HG03175 (cell line): Measurements from ENCODE around the gene NANOS2.
"Not testable (repeated sequence)": the region's sequence is repeated elsewhere in the genome, so short reads cannot be mapped to it uniquely, and the experiment has no call there.

ENCODE experiments used
- ATAC-seq: cut with Tn5 transposase; IDR thresholded peaks from one replicate; pipeline ENCODE4 v1.9.1; 2021; ENCODE audit warnings: mild to moderate bottlenecking, moderate library complexity; ENCODE audit not compliant: unreplicated experiment

Gene NANOS2

DNA sequence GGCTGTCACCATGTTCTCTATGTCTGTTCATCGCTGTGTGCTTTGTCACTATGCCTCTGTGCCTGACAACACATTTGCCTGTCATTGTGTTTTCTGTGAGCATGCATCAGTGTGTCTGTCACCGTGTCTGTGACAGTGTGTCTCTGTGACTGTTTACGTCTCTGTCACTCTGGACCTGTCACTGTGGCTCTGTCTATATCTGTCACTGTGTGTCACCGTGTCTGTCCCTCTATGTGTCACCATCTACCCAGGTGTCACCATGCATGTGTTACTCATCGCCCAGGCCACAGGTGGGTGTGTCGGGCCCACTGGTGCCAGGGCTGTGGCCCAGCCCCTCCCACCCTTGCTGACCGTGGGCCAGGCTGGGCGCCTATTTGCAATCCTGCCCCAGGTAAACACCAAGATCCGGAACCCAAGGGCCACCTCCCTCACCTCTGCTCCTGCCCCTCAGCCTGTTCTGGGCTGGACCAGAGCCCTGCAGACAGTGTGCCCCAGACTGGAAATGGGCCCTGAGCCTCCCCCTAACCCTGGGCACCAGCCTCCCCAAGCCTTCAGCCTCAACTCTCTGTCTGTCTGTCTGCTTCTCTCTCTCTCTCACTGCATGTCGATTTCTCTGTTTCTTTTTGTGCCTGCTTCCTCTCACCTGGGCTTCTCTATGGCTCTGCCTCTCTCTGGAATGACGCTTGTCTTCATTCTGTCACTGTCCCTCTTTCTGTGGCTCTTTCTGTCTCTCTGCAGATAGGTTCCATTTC is 36.4 kb downstream of the NANOS2 start:
- no peak for ATAC-seq

DNA sequence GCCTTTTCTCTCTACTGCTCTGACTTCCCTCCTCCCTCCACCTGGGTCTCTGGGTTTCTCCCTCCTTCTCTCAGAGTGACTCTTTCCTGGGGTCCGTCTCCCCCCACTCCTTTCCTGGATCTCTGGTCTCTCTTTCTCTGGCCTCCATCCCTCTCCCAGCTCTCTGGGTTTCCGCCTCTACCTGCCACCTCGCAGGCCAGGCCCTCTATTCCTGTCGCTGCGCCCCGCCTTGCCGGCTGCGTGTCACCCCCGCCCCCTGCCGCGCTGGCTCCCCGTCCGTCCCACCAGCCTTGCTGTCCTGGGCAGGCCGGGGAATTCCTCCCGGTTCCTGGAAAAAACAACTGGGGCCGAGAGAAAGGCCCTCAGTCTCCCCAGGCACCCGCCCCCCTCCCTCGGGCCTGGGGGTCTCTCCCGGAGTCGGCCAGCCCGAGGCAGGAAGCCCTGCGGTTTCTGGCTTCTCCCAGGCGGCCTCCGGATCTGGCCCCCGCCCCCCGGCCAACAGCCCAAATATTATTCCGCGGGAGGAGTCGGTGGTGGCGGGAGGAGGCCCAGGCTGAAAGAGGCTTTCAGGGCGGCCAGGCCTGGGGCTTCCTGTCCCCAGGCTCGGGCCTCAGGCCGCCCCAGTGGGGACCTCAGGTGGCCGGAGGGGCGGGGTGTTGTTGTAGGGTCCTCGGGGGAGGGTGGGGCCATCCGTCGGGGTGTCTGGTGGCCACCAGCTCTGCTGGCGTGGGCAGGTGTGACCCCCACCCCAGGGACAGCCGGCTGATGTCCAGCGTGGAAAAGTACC is 38.0 kb downstream of the NANOS2 start:
- no peak for ATAC-seq

DNA sequence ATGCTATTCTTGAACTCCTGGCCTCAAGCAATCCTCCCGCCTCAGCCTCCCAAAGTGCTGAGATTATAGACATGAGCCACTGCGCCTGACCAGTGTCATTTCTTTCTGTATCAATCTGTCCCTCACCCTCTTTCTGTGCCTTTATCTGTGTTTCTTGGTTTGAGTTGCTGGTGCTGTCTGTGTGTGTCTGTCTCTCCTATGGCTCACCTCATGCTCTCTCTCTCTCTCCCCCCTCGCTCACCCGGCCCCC is 38.5 kb downstream of the NANOS2 start:
- ATAC-seq, result no peak

DNA sequence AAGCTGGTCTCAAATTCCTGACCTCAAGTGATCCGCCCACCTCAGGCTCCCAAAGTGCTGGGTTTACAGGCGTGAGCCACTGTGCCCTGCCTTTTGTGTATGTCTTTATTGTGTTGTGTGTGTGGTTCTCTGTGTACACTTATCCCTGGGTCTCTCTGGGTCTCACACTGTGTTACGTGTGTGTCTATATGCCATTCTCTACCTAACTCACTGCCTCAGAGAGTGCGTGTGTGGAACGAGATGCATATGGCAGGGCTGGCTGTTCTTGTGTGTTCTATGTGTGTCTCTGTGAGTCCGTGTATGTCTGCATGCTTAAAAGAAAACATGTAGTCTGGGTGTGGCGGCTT is 40.0 kb downstream of the NANOS2 start:
- no peak for ATAC-seq

DNA sequence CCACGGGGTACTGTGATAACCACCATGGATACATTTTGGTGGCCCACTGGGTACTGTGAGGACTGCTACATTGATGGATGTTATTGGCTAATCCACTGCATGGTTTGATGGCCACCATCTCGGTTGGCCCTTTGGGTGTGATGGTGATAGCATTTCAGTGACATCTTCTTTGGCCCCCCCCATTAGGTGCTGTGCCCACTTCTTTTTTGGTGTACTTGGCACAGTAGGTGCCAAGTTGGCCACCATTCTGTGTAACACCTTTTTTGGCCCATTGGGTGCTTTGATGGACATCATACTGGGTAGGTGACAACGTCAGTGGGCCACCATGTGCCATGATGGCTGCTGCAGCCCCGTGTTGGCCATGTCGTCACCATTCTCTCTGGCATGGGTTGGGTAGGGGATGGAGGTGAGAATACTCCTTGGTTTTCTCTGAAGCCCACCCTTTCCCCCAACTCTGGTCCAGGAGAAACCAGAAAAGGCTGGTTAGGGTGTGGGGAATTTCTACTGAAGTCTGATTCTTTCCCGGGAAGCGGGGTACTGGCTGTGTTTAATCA is 41.3 kb downstream of the NANOS2 start:
- ATAC-seq, result no peak

DNA sequence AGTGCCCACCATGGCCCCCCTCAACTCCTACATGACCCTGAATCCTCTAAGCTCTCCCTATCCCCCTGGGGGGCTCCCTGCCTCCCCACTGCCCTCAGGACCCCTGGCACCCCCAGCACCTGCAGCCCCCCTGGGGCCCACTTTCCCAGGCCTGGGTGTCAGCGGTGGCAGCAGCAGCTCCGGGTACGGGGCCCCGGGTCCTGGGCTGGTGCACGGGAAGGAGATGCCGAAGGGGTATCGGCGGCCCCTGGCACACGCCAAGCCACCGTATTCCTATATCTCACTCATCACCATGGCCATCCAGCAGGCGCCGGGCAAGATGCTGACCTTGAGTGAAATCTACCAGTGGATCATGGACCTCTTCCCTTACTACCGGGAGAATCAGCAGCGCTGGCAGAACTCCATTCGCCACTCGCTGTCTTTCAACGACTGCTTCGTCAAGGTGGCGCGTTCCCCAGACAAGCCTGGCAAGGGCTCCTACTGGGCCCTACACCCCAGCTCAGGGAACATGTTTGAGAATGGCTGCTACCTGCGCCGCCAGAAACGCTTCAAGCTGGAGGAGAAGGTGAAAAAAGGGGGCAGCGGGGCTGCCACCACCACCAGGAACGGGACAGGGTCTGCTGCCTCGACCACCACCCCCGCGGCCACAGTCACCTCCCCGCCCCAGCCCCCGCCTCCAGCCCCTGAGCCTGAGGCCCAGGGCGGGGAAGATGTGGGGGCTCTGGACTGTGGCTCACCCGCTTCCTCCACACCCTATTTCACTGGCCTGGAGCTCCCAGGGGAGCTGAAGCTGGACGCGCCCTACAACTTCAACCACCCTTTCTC is 42.3 kb downstream of the NANOS2 start:
- ATAC-seq, result no peak

DNA sequence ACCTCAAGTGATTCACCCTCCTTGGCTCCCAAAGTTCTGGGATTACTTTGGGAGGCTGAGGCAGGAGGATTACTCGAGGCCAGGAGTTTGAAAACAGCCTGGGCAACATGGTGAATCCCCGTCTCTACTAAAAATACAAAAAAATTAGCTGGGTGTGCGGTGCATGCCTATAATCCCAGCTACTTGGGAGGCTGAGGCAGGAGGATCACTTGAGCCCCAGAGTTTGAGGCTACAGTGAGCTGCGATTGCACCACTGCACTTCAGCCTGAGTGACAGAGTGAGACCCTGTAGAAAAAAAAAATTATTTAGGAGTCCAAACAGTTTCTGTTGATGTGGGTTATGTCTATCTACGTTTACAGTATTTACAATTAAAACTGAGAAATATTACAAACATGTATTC is 43.8 kb downstream of the NANOS2 start:
- ATAC-seq, result no peak

DNA sequence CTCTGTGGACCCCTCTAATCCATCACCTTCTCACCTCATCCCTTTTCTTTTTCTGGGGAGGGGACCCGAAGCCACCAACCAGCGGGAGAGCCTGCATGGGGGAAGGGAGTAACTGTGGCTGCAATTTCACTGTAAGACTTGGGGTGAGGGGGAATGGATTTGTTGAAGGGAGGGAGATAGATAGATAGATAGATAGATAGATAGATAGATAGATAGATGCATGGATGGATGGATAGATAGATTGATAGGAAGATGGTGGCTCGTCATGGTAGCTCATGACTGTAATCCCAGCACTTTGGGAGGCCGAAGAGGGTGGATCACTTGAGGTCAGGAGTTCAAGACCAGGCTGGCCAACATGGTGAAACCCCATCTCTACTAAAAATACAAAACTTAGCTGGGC is 47.3 kb downstream of the NANOS2 start:
- ATAC-seq, result not testable (repeated sequence)

DNA sequence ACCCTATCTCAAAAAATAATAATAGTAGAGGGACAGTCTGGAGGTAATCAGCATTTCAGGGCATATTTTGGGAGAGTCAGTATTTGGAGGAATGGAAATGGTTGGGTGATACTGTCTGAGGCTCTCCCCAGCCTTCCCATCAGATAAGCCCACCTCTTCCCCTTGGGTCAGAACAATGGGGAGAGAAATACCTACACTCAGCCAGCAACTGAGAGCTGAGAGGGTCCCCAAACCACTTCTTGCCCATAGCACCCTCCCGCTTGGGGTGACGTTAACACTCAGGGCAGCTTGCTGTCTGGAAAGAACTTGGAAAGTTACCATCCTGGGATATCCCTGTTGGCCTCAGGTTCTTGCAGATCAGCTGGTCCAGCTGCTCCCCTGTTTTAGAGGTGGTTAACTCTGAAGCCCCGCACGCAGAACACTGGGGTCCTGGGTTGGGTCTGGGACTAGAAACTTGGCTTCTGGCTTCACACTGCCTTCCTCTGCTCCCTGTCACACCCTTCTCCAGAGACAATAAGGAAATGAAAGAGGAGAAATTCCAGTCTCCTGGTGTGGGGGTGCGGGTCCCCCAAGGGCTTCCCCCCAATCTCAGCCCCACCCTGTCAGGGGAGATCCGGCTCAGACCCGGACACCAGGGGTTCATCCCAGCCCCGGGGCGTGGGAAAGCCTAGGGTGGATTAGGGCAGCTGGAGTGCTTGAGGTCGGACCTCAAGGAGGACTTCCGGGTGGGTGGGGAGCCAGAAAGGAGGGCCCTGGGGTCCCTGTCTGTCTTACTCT is 48.0 kb downstream of the NANOS2 start:
- ATAC-seq, result no peak

DNA sequence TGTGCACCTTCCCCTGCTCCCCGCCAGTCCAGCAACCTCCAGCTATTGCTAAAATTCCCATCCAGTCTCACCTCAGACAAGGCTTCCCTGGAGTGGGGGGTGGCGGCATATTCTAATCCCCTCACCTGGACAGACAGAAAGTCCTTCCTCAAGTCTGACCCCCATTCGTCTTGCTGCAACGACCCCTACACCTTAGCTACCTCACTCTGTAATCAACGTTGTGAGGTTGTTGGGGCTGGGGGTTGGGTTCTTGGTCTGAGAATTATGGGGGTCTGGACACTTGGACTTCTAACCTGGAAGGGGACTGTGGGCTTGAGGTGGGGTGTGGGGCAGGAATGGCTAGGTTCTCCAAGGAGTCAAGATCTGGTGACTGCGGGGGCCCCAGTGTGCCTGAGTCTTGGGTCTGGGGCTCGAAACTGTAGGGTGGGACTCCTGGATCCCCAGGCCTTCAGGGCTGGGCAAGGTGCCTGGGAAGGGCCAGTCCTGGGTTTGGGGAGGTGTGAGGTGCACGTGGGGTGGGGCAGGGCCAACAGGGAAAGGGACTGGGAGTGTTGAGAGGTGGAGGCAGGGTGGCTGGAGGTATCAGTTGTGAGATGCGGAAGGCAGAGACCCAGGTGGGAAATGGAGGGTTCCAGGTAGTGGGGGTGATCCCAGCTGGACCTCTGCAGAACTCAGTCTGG is 49.2 kb downstream of the NANOS2 start:
- no peak for ATAC-seq

DNA sequence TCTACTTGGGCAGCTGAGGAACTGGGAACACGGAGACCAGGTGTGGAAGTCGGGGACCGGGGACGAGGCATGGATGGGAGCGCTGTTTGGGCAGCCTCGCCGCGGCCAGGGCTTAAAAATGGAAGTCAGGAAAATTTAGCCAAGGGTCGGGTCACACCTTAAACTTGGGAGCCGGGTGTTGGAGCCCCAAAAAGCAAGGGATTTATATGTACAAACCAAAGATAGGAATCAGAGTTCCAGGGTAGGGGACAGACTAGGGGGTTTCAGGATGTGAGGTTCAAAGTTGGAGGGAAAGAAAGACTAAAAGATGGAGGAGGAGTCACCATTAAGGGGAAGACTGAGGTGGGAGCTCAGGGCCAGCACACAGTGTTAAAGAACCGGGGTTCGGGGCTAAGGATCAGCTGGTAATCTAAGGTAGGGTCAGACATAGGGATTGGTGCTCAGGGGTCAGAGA is 49.9 kb downstream of the NANOS2 start:
- no peak for ATAC-seq

DNA sequence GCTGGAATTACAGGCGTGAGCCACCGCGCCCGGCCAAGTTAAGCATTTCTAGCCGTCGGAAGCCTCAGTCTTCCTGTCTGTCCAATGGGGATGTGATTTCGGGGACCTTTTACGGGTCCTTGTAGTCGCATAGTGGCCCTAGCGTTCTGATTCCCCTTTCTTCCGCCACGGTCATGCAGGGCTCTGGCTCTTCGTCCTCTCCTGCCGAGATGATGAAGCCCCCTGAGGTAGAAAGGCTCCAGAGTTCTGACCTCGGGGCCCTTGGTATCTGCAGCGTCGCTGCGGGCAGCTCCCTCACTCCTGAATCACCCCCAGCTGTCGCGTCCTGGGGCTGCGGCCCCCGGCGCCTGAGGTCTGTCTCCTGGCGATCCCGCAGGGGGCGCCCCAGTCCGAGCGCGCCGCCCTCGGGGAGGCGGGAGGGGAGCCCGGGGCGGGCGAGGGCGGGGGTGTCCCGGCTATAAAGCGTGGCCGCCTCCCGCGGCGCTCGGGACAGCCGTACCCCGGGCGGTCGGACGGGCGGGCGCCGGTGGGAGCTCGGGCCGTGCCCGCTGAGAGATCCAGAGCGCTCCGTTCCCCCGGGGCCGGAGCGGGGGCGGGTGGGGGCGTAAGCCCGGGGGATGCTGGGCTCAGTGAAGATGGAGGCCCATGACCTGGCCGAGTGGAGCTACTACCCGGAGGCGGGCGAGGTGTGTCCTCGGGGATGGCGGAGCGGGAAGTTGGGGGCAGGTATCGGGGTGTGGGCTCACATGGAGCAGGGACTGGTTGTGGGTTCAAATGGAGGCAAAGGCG is 50.5 kb downstream of the NANOS2 start, which contains the start of gene FOXA3:
Gene FOXA3 (plus strand): TSS at position 487 of the 789 bp plus-strand sequence. CDS start 131 bp downstream, at position 618.
- no peak for ATAC-seq

DNA sequence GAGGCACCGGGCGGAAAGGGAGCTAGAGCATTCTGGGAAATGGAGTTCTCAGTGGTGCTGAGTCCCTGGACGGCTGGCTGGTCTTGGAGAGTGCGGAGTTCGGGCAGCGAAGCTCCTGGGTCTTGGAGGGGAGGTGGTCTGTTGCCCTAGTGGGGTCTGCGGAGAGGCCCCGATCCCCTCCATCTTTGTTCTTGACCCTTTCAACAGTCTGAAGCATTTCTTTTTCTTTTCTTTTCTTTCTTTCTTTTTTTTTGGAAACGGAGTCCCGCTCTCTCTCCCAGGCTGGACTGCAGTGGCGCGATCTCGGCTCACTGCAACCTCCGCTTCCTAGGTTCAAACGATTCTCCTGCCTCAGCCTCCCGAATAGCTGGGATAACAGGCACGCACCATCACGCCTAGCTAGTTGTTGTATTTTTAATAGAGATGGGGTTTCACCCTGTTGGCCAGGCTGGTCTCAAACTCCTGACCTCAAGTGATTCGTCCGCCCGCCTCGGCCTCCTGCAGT is 51.2 kb downstream of the NANOS2 start:
- ATAC-seq, result no peak
